ENCODE measurements around the gene PNPO.
"Not testable (repeated sequence)": the region's sequence is repeated elsewhere in the genome, so short reads cannot be mapped to it uniquely, and the experiment has no call there.

Gene PNPO

DNA sequence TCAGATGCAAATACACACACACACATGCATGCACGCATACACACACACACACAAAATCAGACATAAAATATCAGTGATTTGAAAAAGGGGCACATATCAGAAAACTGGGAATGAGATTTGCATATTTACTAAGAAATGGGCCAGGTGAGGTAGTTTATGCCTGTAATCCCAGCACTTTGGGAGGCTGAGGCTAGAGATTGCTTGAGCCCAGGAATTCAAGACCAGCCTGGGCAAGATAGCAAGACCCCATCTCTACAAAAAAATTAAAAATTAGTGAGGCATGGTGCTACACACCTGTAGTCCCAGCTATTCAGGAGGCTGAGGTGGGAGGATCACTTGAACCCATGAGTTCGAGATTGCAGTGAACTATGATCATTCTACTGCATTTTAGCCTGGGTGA lies 22.4 kb upstream of the PNPO start:
- FAIRE-seq: no peak

DNA sequence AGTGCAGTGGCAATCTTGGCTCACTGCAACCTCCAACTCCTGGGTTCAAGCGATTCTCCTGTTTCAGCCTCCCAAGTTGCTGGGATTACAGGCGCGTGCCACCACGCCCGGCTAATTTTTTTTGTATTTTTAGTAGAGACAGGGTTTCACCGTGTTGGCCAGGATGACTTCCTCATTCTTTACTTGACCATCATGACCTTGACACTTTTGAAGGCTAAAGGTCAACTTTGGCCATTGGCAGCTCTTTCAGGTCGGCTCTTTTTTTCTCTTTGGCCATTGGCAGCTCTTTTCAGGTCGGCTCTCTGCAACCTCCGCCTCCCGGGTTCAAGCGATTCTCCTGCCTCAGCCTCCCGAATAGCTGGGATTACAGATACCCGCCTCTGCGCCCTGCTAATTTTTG lies 21.5 kb upstream of the PNPO start:
- not testable (repeated sequence) for FAIRE-seq

DNA sequence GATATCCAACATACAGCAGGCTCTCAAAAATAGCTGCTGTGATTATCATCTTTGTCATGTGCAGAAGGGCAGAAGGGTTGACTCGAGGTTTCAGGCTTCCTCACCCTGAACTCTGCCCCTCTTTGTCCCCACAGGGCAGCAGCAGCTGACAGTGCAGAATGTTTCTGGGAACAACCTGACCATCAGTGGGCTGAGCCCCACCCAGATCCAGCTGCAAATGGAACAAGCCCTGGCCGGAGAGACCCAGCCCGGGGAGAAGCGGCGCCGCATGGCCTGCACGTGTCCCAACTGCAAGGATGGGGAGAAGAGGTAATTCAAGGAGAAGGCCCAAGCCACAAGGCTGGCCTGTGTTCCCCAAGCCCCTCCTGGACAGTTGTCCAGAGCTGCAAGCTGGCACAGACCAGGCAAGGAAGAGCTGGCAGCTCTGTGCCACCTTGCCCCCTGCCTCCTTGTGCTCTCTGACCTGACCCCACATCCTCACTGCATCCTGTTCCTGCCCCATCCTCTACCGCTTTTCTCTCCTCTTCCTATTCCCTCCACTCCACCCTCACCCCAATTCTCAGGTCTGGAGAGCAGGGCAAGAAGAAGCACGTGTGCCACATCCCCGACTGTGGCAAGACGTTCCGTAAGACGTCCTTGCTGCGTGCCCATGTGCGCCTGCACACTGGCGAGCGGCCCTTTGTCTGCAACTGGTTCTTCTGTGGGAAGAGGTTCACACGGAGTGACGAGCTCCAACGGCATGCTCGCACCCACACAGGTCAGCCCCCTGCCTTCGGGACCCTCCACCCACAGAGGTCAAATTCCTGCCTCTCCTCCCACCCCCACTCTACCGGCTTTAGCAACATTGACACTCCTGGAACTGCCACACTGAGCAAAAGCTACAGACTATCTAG lies 16.3 kb upstream of the PNPO start:
- FAIRE-seq: no peak

DNA sequence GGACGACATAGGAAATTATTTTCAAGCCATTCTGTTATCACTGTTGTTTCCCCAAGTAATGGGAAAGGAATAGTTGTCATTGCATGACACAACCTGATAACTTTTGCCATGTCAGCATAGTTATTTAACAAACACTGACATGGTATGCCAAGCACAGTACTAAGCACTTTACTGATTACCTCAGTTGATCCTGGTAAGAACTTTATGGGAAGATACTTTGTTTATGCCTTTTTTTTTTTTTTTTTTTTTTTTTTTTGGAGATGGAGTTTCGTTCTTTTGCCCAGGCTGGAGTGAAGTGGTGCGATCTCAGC lies 15.7 kb upstream of the PNPO start:
- FAIRE-seq: no peak

DNA sequence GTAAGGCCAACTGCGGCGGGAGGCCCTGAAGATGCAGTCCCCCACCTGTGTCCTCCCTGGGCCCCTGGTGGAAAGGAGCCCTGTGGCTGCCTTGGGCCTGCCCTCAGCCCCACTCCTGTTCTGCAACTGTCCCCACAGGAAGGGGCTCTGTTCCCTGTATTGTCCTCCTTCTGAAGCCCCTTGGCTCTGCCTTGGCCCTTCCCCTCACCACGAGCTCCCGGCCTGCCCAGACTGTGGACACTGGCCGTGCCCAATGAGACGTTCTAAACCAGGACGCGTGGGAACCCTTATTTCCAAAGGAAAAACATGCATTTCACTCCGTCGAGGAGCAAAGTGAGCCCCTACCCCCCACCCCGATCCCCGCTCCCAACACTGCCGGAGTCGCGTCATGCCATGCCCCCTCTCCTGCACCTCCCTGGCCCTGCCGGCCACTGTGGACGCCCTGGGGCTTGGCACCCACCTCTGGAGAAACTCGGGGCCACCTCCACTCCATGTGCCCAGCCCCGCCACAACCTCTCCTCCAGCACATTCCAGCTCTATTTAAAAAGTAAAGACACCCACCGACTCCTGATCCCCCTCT lies 13.5 kb upstream of the PNPO start:
- FAIRE-seq: no peak

DNA sequence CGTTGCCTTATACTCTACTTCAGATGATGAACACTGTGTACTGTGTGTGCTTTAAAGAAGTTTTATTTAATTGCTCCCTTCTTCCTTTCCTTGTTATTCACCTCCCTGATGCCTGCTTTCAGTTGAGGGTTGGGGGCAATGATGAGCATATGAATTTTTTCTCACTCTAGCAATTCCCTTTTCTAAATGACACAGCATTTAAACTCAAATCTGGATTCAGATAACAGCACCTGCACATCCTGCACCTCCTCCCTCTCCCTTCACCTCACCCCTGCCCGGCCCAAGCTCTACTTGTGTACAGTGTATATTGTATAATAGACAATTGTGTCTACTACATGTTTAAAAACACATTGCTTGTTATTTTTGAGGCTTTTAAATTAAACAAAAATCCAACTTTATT lies 13.0 kb upstream of the PNPO start:
- no peak for FAIRE-seq

DNA sequence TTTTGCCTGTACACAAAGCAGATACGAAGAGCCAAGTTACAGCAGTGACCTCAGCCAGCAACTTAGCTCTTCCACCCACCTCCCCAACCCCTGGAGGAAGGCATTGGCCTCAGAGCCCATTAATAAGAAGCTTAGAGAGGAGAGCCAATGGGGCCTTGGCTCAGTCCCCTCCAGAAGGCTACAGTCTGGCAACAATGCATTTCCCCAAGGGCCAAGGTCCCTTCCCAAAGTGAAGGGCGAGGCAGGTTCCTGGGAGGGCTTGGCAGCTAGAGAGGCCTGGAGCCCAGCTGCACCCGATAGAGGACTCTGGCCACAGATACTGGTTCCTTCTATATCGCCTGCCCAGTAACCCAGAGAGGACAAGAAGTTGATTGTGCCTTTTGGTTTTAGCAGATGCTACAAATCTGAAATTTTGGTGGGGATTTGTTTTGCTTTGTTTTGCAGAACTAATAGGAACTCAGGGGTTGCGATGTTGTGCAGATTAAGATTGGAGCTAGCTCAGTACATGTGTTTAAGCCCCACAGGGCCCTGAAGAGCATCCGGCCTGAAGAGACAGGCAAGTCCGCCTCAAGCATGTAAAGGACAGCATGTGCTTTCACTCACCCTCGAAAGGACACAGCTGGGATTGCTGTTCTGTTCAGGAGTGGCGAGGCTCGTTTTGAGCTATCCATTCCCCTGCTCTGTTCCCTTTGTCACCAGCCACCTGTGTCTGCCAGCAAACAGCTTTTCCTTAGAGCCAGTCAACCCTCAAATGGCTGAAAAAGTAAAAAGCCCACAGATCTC lies 12.0 kb upstream of the PNPO start:
- FAIRE-seq: no peak

DNA sequence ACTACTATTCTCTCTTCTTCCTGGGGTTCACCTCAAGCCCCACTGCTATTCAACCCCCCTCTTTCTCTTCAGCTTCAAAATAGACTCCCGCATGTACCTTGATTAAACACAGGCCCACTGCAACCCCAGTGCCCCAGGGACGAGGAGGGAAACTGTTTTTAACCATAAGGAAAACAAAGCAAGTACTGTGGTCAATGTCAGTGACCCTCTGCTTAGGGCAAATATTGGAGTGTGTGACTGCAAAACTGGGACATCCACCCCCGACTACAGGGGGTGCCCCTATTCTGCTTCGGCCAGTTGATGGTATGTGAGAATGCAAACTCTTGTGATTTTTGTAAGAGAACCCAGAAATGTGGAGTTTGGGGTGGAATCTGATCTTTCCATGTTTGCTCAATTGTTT lies 9.5 kb upstream of the PNPO start:
- no peak for FAIRE-seq

DNA sequence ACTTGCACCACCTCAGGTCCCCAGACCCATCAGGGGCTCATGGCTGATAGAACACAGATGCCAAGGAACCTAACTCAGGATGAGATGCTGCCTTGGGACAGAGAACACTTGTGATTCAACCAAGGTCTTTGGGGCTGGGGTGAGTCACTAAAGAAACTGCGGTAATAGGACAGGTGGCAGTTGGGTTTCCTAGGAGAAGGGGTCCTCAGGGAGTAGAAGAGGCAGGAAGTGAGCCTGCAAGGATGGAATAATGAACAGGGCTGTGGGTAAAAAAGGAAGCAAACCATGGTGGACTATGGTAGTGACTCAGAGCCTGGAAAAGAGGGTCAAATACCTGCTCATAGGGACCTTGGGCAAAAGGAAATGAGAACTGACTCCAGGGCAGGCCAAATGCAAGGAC lies 6.5 kb upstream of the PNPO start:
- FAIRE-seq: no peak

DNA sequence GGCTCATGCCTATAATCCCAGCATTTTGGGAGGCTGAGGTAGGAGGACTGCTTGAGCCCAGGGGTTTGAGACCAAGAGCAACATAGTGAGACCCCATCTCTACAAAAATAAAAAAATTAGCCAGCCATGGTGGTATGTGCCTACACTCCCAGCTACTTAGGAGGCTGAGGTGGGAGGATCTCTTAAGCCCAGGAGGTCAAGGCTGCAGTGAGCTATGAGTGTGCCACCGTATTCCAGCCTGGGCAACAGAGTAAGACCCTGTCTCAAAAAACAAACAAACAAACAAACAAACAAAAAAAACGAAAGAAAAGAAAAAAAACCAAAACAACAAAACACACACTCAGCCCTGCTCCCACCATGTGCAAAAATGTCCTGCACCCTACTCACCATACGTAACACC lies 5.9 kb upstream of the PNPO start:
- FAIRE-seq: not testable (repeated sequence)

DNA sequence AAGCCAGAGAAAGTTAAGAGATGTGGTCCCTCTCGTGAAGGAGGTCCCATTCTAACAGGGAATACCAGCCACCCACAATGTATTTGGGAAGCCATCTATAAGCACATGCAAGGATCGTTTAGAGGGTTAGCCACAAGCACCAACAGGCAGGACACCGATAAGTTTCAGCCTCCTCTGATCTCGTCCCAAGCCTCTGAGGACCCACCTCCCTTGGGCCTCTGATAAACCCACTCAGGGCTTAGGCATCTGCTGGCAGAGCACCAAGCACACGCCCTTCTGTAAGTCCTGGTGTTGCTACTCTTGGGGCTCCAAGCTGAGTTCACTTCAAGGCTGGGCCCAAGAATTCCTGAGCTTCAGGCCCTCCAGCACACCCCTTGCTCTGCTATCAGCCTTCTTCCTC lies 5.4 kb upstream of the PNPO start:
- FAIRE-seq: no peak

DNA sequence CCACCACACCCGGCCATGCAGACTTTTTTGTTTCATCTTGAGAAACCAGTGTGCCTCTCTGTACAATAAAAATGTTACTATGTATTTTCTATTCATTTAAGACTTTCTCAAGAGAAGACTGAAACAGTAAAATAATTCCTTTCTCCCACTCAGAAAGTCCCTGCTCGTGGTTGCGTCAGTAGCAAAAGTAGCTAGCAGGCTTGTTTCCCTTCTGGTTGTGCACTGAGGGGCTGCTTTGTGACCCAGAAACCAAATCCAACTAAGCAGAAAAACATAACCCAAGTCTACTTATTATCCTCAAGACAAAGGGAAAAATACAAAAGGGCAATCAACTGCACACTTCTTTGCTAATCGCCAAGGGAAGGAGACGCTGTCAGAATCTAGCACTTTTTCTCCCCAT lies 3.4 kb upstream of the PNPO start:
- no peak for FAIRE-seq

DNA sequence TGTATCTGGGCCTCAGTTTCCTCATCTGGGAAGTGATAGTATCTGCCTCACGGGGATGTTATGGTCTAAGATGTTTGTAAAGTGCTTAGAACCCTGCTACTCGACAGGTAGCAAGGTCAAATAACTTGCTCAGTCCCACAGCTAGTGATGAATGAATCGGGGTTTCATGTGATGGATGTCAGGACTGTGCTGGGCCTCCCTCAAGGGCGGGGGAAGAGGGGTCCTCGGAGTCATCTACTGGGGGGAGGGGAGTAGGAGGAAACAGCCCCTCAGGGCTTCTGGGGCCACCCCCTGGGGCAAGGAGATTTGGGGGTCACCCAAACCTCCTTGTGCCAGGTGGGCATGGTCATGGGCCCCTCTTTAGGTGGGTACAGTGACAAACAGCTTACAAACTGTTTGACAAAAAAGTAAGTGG lies 732 bp downstream of the PNPO start:
- FAIRE-seq: no peak

DNA sequence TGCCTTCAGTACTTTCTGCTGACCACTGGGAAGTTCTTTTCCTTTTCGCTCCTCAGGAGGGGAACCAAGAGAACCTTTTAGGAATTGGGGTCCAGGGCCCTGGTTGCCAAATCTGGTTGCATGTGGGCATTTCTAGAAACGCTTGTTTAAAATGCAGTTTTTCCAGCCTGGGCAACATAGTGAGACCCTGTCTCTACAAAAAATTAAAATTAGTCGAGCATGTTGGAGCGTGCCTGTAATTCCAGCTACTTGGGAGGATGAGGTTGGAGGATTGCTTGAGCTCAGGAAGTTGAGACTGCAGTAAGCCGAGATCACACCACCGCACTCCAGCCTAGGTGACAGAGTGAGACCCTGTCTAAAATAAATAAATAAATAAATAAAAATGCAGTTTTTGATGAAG lies 1.2 kb downstream of the PNPO start:
- no peak for FAIRE-seq

DNA sequence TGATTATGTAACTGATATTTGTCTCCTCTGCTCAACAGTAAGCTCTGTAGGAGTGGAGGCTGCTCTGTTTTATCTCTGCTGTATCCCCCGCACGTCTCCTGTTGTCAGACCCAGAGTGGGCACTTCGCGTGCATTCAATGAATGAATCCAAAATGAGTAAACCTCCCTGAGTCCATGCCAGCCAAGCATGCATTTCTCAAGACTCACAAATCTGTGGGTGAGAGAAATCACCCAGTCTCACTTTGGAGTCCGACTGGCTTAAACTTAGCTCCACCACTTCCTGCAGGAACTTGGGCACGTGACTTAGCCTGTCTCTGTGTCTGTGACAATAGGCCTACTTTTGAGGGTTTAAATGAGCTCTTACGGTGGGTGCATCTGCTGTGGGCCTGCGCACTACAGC lies 3.7 kb downstream of the PNPO start:
- no peak for FAIRE-seq

DNA sequence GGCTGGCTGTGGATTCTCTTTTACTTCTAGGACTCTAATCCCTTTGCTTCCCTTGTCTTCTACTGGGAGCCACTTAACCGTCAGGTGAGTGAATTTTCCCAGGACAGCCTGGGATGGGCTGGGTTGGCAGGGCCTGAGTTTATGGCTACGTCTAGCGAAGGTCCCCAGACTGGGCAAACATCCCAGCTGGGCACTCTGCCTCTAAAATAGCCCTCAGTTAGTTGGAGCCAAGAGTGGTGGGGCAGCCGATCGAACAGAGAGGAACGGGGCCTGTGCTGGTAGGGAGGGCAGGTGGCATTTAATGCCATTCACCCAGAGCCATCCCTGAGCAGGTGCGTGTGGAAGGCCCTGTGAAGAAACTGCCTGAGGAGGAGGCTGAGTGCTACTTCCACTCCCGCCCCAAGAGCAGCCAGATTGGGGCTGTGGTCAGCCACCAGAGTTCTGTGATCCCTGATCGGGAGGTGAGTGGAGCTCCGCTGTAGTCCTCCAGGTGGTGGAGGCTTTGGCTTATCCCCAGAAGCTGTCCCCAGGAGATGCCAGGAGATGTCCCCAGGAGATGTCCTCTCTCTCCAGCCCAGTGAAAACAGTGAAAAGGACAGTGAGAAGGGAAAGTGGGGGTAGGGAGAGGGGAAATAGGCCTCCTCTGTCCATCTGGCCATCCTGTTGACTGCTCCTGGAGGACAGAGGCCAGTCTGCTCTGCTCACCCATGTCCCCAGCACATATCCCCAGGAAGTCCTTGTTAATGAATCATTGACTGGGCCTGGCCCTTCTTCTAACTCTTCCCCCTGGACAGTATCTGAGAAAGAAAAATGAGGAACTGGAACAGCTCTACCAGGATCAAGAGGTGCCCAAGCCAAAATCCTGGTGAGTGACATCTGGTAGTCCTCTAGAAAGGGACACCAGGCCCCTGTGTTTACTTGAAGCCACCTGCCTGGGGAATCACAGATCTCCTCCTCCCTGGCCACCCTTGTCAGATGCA lies 4.4 kb downstream of the PNPO start:
- no peak for FAIRE-seq

DNA sequence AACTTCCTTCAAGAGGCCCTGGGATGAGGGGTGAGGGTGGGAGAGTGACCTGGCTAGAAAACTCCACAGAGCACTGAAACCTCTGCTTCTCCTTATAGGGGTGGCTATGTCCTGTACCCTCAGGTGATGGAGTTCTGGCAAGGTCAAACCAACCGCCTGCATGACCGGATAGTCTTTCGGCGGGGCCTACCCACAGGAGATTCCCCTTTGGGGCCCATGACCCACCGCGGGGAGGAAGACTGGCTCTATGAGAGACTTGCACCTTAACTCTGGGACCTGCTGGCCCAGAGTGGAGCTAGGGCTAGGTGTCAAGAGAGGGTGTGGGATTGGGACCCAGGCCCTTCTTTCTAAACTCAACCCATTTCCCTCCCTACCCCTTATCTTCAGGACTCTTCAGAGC lies 5.1 kb downstream of the PNPO start:
- FAIRE-seq: no peak

DNA sequence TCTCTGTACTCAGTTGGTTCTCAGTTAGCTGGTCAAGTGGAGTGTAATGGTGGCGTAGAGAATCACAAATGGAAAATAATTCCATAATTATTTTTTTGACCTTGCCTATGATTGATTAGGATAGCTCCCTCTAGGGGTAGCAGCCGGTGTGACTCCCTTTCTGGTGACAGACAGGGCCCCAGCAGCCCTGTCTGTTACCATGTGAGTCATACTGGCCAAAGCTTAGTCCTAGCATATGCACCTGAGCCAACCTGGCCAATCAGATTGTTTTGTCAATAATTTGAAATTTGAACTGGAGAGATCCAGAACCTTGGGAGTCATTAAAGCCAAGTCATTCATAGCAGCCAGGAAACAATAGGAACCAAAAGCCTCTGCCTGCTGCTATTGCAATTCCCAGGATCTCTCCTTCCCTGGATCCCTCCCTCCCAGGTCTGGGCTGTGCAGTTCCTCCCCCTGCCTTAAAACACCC lies 5.6 kb downstream of the PNPO start:
- peak; percentile 90 for FAIRE-seq

DNA sequence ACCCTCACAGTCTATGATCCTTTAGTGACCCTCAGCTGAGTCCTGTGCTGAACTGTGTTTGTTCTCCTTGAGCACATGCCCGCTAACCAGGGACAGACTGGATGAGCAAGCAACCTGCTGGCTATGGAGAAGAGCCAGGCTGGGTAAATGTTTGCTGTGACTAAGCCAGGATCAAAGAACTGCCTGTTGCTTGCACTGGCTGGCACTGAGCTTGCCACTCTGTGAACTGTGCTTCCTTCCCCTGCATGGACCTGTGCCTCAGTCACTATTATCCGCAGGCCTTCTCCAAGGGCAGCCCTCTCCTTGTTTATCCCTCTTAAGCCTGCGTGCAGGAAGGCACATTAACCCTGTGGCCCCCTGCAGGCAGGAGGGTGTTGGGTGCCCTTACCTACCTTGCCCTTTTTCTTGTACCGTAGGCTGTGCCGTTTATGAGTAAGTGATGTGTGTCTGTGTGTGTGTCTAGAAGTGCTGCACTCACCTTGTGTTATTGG lies 7.4 kb downstream of the PNPO start:
- no peak for FAIRE-seq

DNA sequence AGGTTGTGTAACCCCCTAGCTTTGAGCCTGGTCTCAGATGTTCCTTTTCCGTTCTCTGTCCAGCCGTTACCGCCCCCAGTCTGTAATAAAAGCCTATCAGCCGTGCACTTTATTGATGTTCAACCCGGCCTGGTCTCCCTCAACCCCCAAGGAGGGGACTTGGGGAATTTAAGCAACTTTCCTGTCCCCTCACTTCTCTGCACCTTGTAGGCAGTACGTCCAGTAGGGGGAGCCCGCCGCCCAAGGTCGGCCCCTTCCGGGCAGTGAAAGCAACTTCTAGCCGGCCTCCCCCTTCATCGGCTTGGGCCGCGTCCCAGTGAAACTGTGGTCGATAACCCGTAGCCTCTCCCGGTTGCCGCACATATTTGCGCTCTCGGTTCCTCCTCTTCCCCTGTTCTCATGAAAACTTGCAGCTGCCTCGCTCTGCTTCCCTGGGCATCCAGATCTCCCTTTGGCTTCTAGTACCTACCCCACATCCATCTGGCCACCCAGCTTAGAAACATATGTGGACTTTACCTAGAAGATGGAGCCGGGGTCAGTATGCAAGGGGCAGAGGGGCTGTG lies 7.9 kb downstream of the PNPO start:
- no peak for FAIRE-seq

DNA sequence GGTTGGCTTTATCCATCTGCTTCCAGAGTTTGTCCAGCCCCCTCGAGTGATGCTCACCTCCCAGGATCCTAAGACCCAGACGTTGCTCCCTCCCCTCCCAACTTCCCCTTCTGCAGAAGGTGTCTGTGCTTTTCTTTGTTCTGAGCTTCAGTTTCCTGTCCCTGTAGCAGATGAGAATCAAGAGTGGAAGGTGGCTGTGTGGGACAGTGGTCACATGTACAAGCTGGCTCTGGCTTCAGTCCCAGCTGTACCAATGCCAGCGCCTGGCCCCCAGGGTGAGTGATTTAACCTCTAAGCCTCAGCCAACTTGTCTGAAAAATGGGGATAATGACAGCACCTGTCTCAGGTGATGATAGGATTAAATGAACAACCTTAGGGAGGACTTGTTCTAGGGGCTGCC lies 8.6 kb downstream of the PNPO start:
- no peak for FAIRE-seq

DNA sequence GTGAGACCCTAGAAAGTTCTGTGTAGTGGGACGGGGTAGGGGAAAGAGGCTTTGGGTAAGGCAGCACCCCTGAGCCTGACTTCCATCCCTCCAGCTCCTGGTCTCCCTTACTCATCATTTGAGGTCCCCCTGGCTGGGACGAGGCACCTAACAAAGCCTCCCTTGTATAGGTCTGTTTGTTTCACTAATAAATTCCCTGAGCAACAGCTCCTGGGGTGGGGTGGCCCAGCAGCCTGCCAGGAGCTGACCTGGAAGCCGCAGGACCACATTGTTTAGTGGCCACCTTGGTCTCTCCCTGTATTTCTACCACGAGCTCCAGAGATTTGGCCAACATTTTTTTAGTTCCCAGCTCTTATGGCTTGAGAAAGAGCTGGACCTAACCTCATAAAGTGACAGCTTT lies 9.1 kb downstream of the PNPO start:
- no peak for FAIRE-seq

Data from islet of Langerhans (tissue), 1 donor.